H1 (cell line): ENCODE measurements around the gene RNF175. TPM values are rescaled to one million over a fixed set of nuclear protein-coding genes. Genes with fewer than 3 reads are reported as not detected.

ENCODE experiments used
- polyA plus RNA-seq, 7 experiments: library from polyadenylated mRNA; depleted of rRNA in 3 of 7; stranded (reverse) in 5 of 7; unstranded in 2 of 7; fragments of >200 nt in 5 of 7; fragments of 200-250 nt in 2 of 7; gene quantifications; 1 replicate in 5 of 7; 2 replicates in 1 of 7; 4 replicates in 1 of 7; pipeline versions ENCODE4 v1.2.1 to v1.2.3, GENCODE V29; 2011 to 2013; ENCODE audit warnings: missing spikeins in 2 of 7, mixed read lengths in 2 of 7
- total RNA-seq: library from RNA; stranded (reverse); fragmentation: NEBNext Ultra II Directional; extraction: Animal tissue kit (Norgen Biotek cat#: 25700); gene quantifications from 2 replicates; pipeline ENCODE4 v1.2.1, GENCODE V29; 2021
- TF ChIP-seq, protein P1 (sequence below): fragments of 300-600 bp; sonication (generic); IDR thresholded peaks from 2 replicates; pipeline ENCODE4 v1.7.1; 2012; ENCODE audit warnings: low read length, moderate library complexity, mild to moderate bottlenecking, inconsistent platforms; ENCODE audit not compliant: insufficient replicate concordance

RNF175 gene
- total and polyA plus RNA-seq, 2 of the 8 experiments (the other 6 are each of a cell fraction or from before 2014, with no cell fraction given): 7.9 to 9.8 TPM

DNA sequence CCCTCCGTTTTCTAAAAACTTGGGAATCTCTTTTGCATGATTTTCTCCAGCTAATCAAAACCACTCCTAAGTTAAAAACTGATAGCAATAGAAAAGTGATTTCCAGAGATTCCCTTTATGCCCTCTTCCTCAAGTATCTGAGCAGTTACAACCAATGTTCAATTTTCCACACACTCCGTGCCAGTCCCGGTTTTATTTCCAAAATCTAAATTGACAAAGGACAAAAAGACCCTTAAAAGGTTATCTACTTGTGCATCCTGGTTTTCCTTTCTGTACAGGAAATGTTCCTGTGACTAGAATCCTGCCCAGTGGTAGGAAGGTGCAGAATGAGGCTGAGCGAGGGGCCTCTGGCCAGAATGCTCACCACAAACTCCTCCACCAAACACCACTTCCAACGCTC lies 27.8 kb upstream of the RNF175 start (continued):
- TF ChIP-seq, protein P1, sequence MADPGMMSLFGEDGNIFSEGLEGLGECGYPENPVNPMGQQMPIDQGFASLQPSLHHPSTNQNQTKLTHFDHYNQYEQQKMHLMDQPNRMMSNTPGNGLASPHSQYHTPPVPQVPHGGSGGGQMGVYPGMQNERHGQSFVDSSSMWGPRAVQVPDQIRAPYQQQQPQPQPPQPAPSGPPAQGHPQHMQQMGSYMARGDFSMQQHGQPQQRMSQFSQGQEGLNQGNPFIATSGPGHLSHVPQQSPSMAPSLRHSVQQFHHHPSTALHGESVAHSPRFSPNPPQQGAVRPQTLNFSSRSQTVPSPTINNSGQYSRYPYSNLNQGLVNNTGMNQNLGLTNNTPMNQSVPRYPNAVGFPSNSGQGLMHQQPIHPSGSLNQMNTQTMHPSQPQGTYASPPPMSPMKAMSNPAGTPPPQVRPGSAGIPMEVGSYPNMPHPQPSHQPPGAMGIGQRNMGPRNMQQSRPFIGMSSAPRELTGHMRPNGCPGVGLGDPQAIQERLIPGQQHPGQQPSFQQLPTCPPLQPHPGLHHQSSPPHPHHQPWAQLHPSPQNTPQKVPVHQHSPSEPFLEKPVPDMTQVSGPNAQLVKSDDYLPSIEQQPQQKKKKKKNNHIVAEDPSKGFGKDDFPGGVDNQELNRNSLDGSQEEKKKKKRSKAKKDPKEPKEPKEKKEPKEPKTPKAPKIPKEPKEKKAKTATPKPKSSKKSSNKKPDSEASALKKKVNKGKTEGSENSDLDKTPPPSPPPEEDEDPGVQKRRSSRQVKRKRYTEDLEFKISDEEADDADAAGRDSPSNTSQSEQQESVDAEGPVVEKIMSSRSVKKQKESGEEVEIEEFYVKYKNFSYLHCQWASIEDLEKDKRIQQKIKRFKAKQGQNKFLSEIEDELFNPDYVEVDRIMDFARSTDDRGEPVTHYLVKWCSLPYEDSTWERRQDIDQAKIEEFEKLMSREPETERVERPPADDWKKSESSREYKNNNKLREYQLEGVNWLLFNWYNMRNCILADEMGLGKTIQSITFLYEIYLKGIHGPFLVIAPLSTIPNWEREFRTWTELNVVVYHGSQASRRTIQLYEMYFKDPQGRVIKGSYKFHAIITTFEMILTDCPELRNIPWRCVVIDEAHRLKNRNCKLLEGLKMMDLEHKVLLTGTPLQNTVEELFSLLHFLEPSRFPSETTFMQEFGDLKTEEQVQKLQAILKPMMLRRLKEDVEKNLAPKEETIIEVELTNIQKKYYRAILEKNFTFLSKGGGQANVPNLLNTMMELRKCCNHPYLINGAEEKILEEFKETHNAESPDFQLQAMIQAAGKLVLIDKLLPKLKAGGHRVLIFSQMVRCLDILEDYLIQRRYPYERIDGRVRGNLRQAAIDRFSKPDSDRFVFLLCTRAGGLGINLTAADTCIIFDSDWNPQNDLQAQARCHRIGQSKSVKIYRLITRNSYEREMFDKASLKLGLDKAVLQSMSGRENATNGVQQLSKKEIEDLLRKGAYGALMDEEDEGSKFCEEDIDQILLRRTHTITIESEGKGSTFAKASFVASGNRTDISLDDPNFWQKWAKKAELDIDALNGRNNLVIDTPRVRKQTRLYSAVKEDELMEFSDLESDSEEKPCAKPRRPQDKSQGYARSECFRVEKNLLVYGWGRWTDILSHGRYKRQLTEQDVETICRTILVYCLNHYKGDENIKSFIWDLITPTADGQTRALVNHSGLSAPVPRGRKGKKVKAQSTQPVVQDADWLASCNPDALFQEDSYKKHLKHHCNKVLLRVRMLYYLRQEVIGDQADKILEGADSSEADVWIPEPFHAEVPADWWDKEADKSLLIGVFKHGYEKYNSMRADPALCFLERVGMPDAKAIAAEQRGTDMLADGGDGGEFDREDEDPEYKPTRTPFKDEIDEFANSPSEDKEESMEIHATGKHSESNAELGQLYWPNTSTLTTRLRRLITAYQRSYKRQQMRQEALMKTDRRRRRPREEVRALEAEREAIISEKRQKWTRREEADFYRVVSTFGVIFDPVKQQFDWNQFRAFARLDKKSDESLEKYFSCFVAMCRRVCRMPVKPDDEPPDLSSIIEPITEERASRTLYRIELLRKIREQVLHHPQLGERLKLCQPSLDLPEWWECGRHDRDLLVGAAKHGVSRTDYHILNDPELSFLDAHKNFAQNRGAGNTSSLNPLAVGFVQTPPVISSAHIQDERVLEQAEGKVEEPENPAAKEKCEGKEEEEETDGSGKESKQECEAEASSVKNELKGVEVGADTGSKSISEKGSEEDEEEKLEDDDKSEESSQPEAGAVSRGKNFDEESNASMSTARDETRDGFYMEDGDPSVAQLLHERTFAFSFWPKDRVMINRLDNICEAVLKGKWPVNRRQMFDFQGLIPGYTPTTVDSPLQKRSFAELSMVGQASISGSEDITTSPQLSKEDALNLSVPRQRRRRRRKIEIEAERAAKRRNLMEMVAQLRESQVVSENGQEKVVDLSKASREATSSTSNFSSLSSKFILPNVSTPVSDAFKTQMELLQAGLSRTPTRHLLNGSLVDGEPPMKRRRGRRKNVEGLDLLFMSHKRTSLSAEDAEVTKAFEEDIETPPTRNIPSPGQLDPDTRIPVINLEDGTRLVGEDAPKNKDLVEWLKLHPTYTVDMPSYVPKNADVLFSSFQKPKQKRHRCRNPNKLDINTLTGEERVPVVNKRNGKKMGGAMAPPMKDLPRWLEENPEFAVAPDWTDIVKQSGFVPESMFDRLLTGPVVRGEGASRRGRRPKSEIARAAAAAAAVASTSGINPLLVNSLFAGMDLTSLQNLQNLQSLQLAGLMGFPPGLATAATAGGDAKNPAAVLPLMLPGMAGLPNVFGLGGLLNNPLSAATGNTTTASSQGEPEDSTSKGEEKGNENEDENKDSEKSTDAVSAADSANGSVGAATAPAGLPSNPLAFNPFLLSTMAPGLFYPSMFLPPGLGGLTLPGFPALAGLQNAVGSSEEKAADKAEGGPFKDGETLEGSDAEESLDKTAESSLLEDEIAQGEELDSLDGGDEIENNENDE: peak; percentile 11
